GM19099 (cell line): ENCODE results near the gene EPS8L1.

Experiments
- POLR2A ChIP-seq: IDR thresholded peaks from 3 replicates; pipeline ENCODE4 v1.6.1; 2011; ENCODE audit warnings: low read depth; ENCODE audit not compliant: insufficient read length; ENCODE audit errors: extremely low read depth

EPS8L1 gene

DNA sequence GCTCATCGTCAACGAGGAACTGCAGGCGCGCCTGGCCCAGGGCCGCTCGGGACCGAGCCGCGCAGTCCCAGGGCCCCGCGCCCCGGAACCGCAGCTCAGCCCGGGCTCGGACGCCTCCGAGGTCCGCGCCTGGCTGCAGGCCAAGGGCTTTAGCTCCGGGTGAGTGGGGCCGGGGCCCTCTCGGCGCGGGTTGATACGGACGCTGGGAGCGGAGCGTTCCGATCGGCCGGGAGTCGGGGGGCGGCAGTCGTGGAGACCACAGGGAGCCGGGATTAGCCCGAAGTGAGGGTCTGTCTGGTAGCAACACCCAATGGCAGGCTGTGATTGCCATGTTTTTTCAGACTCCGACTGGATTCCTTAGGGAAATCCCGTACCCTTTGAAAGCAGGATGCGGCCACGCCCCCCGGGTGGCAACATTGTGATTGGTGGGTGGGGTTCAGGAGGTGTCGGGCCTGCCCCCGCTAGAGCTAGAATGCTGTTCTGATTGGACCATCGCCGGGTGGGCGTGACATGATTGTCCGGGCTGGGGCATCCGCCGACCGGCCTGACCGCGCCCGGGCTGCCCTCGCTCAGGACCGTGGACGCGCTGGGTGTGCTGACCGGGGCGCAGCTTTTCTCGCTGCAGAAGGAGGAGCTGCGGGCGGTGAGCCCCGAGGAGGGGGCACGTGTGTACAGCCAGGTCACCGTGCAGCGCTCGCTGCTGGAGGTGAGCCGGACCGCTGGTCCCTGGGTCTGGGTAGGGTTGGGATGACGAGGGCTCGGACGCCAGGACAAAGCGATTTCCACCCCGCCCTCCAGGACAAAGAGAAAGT, 11.3 kb downstream of the EPS8L1 start:
- TF ChIP-seq POLR2A, result no peak

DNA sequence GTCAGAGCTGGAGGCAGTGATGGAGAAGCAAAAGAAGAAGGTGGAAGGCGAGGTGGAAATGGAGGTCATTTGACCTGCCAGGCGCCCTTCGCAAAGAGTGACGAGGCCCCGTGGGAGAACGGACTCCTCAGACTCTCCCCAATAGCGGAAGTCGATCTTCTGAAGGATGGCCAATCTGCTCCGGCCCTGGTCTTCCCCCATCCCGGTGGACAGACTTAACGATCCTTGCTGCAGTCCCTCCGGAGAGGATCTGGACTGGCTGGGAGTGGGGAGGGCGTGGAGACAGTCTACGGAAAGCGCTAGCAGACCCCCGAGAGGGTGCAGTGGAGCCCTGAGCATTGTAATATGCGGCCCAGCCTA, 11.9 kb downstream of the EPS8L1 start:
- TF ChIP-seq POLR2A, result no peak

DNA sequence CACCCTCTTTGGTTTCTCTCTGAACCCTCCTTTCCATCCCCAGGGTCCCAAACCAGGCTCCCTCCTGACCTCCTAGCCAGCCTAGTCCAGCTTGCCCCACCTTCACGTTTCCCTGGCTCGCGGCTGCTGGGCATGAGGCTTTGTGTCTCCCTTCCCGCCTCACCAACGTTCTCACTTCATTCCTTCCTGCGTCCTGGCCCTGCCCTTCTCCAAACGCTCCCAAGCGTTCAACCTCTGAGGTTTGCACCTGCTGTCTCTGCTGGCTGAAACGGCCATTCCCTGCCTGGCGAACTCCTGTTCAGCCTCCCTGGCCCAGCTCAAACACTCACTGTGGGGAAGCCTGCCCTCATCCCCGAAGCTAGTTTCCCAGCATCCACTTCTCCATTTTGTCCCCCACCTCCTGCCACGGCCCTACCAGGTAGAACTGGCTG, 12.4 kb downstream of the EPS8L1 start:
- TF ChIP-seq POLR2A, result no peak

DNA sequence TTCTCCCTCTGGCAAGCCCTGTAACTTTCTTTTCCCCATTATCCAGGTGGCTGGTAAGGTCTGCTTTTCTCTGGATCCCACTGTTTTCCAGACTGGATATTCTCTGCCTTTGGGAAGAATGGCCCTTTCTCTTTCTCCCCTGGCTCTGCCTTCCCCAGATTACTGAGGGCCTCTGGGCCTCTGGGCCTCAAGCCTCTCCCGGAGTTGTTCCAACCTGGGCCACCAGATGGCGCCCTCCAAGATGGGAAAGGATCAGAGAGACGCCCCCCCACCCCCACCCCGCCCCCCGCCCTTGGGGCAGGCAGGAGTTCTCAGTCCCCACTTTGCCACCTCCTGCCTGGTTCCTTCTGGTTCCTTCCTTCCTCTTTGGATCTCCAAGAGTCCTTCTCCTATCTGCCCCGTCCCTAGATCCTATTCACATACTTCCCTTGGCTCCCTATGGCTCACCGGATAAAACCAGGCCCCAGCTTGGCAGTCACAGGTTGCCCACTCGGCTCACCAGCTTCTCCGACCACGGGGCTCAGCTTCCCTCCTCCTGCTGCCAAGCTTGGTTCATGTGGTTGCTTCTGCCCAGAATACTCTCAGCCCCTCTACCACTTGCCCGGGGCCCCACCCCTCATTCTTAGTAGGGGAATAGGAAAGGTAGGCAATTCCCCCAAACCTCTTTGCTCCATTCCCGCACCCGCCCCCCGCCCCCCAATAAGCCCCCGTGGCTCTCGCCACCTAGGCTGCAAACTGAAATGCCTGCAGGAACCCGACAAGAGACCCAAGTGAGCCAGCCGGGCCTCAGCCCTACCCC, 13.1 kb downstream of the EPS8L1 start:
- no peak for TF ChIP-seq POLR2A

DNA sequence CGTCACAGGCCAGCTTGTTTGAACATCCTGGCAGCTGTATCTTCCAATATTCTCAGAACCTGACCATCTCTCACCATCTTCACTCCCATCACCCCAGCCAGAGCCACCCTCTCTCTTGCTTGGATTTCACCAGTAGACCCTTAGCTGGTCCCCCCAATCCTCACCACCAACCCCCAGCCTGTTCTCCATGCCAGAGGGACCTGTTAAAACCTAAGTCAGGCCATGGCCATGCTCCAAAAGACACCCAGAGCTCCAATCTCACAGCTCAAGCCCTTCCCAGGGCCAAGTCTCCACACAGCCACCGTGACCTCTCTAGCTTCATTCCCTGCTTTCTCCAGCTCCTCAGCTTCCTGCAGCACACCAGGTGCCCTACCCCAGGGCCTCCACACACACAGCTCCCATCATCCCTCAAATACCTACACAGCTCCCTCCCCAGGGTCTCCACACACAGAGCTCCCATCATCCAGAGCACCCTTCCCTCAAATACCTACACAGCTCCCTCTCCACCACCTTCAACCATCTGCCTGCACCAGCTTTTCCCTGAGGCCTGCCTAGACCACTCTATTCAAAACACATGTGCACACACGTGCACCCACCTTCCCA, 13.8 kb downstream of the EPS8L1 start:
- no peak for TF ChIP-seq POLR2A

DNA sequence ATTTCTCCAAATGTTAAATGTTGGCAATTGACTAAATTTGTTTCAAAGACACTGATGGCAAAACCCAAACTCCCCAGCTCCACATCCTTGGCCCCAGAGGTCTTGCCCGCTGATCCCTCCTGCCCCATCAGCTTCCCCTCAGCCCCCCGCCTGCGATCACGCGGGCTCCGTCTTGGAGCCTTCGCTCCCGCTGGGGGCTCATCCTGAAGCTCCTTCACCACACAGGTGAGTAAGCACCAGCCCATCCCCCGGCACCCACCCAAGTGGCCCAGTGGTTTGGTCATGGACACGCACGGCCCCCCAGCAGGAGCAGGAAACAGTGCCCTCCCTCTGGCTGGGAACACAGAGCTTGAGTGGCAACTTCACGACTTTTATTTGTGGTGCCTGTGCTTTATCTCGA, 14.9 kb downstream of the EPS8L1 start:
- no peak for TF ChIP-seq POLR2A

DNA sequence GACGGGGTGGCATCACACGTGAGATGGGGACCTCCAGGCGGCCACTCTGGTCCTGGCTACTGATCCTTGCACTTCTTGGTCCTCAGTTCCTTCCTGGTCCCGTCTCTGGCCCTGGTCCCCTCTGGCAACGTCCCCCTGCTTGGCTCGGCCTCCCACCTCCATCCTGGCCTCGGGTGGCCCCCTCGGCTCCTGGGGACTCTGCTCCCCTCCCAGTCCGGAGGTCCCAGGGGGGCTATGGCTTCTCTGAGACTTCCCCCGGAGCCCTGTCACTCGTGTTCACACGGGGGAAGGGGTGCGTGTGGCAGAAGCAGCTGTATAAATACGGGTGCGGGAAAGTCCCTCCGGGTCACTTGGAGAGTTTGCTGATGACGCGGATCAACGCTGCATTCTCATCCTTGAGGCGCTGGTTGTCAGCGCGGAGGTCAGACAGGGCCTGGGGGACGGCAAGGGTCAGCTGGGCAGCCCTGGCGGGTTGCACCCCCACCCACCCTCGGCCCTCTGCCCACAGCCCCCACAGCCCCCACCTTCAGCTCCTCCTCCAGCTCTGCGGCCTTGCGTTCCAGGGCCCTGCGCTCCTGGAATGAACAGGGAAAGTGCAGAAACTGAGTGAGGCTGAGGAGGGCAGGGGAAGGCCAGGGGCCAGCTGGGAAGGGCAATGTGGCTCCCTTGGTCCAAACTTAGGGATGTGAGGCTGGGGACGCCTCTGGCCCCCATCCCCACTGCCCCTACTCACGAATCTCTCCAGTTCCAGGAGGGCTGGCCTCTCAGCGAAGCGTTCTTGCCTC, 15.6 kb downstream of the EPS8L1 start:
- TF ChIP-seq POLR2A, result no peak

DNA sequence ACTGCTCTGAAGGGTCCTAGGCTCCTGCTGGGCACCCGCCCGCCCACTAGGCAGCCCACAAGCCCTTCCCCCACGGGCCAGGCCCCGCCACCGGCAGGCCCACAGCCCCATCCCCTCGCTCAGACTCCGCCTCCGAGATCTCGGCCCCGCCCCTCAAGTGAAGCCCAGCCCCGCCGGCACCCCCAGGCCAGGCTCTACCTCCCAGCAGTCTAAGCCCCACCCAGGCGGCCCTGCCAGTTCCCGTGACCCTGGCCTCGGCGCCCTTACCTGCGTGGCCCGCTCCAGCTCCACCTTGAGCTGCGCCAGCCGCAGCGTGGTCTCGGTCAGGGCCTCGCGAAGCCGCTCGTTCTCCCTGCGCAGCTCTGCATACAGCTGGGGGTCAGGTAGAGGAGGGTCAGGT, 16.3 kb downstream of the EPS8L1 start:
- no peak for TF ChIP-seq POLR2A

DNA sequence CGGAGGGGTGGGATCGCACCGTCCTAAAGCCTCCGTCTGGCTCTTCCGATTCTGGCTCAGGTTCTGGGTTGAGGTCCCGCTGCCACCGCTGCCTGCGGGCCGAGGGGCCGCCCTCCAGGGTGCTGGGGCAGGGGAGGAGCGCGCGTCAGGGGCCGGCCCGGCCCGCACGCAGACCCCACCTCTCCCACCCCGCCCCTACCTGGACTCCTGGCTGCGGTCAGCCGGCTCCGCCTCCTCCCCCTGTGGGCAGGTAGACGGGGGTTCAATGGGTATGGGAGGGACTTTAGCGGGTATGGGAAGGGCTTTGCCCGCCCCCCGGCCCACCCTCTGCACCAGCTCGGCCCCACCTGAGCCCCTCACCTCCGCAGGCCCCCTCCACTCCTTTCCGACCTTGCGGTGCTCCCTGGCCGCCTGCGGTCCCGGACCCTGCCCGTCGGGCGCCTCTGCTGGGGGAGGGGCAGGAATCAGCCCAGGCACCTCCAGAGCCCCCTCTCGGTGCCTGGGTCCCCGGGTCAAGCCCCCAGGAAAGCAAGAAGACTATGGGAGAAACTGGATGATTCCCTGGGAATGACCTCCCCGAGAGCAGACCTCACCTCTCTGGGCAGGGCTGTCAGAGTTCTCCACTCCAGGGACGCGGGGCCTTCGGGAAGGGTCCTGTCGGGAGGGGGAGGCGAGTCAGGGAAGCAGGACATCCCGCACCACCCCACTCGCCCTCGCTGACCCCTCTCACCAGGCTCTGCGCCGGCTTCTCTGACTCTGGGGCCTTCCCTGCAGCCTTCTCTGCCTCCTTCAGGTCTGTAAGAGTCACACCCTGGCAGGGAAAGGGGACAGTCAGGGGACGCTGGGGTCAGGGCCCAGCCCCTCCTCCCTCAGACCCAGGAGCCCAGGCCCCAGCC, 17.0 kb downstream of the EPS8L1 start:
- TF ChIP-seq POLR2A, result no peak

DNA sequence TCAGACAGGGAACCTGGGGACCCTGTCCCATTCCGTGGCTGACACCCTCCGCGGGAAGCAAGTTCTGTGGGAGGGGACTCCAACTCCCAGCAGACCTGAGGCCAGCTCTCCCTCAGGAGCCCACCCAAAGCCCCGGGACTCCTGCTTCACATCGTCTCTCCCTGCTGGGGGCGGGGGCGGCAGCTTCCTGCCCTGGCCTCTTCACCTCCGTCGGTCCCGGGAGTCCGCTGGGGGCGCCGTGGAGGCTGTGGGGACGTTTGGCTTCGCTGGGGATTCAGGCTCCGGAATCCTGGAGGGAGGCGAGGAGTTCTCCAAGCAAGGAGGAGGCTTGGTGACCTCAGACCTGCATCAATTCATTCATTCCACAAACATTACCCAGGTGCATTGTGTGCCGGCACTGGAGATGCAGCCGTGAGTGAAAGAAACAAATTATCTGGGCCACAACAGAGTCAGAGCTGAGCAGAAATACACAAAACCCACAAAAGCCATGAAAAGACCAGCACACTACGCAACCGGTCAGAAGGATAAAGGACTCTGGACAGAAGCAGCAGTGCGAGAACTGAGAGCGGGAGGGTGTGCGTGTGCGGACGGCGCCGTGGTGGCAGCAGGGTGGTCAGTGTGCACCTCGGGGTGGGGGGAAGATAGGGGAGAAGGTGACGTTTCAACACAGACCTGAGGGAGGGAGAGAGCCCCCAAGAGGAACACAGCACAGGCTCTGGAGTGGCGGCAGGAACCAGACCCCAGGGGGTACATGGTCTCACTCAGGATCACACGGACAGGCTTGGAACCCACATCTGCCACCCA, 19.0 kb downstream of the EPS8L1 start:
- TF ChIP-seq POLR2A, result no peak

DNA sequence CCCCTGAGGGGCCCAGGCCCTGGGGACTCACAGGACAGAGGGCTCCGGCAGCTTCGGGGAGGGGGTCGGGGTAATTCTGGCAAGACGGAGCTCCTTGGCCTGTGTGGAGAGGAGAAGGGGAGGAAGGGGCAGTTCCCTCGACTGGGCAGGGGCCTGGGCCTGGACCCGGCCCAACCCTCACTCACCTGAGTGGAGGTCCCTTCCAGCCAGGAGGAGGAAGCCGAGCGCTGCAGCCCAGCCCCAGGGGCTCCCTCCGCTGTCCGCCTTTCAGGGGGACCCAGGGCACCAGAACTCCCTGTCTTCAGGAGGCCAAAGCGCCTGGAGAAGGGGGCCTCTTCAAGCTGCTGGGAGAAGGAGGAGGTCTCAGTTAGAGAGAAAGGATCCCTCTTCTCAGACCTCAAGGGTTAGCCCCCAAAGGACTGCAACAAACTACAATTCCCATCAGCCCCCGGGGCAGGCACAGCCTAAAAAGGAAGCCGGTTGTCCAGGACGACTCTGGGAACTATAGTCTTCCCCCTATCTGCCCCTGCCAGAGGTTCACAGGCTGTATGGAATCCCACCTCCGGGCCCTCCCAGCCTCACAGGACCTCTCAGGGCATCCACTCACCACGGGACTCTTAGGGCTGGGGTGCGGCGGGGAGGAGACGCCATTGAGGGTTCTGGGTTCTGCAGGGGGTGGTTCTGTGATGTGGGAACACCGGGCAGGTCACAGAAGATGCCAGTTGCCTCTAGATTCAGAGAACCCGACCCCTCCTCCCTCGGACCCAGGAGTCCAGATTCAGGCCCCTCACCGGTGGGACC, 19.8 kb downstream of the EPS8L1 start:
- no peak for TF ChIP-seq POLR2A

DNA sequence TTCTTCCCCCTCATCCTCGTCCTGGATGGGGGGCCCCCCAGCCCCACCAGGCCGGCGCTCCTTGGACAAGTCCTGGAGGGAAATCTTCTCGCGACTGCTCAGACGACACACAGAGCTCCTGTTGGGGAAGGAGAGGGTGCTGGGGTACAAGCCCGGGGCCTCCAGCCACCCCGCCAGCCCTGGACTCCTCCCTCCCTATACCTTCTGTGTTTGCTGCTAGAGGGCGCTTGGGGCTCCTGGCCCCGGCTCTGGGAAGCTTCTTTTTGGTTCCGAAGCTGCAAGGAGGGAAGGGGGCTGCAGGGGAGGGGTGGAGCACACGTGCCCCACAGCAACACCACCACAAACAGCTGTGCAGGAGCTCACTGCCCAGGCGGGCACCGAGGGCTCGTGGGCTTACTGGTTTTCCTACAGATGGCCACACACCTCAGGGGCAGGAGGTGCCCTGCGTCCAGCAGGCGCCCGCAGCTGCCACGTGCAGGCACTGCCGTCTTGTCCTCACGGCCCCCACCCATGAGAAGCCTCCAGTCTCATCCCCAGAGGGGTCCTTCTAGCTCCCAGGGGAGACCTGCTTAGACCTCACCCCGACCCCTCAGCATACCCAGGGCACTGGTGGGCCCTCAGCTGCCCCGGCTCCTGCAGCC, 20.5 kb downstream of the EPS8L1 start:
- TF ChIP-seq POLR2A, result no peak
